CD4-positive, alpha-beta T cell treated with Interferon alpha-2 for 1 hour (primary cell): Measurements from ENCODE around the gene IL17C.
"Not testable (repeated sequence)": the region's sequence is repeated elsewhere in the genome, so short reads cannot be mapped to it uniquely, and the experiment has no call there.

Source experiments
- DNase-seq, 2 donors: peaks; one replicate each; pipeline ENCODE4 v3.0.0-alpha.2; 2020 to 2022

IL17C gene, protein sequence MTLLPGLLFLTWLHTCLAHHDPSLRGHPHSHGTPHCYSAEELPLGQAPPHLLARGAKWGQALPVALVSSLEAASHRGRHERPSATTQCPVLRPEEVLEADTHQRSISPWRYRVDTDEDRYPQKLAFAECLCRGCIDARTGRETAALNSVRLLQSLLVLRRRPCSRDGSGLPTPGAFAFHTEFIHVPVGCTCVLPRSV

DNA sequence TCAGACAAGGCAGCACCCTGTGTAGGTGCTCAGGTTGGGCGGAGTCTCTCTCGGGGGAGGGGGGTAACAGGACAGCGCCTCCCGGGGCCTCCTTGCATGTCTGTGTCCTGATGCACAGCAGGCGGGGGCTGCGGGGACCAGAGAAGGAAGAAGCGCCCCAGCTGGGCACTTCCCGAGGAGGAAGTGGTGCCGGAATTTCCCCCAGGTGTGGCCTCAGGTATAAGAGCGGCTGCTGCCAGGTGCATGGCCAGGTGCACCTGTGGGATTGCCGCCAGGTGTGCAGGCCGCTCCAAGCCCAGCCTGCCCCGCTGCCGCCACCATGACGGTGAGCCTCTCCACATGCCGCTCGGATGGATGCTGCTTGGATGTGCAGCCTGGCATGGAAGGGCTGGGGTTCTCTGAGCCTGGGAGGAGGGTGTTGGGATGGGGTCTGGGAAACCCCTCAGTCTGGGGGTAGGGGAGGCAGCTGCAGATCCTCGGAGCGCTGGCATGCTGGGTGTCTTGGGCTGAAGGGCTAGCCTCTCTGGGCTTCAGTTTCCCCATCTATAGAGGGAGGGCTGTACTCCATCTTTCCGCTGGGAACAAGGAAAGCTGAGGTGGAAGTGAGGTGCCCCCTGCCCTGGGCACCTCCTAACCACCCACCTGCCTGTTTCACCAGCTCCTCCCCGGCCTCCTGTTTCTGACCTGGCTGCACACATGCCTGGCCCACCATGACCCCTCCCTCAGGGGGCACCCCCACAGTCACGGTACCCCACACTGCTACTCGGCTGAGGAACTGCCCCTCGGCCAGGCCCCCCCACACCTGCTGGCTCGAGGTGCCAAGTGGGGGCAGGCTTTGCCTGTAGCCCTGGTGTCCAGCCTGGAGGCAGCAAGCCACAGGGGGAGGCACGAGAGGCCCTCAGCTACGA lies at the start of gene IL17C:
IL17C (plus strand) TSS at position 250 of the 908 bp plus-strand sequence; CDS start at position 320, 70 bp downstream.
- peak; percentile 21 to 49 for DNase-seq

DNA sequence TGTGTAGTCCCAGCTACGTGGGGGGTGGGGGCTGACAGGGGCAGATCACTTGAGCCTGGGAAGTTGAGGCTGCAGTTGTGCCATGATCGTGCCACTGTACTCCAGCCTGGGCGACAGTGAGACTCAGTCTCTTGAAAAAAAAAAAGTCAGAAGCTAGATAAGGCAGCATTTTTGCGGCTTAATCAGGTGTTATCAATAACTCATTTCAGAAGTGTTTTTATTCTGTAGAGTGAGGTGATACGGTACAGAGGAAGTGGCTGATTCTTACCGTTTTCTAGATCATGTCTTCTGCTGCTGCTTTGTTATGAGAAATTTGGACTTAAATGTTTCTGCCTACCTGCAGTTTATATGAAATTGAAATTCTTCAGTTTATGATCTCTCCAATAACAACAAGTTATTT lies 49.6 kb upstream of the IL17C start:
- peak in 1 of 2 donors; percentile 15 for DNase-seq

DNA sequence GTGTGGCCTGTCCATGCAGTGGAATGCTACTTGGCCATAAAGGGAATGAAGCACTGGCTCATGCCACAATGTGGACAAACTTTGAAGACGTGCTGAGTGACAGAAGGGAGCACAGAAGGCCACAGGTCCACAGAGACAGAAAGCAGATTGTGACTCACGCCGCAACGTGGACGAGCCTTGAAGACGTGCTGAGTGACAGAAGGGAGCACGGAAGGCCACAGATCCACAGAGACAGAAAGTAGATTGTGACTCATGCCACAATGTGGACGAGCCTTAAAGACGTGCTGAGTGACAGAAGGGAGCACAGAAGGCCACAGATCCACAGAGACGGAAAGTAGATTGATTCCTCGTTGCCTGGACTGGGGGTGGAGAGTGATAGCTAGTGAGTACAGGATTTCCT lies 48.9 kb upstream of the IL17C start:
- no peak for DNase-seq

DNA sequence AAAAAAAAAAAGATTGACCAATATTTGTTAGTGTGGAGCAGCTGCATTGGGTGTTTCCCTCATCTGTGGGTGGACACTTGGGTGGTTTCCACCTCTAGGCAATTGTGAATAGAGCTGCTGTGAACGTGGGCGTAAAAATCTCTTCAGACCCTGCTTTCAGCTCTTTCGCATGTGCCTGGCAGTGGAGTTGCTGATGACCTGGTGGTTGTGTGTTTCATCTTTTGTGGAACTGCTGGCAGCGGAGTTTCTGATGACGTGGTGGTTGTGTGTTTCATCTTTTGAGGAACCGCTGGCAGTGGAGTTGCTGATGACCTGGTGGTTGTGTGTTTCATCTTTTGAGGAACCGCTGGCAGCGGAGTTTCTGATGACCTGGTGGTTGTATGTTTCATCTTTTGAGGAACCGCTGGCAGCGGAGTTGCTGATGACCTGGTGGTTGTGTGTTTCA lies 46.8 kb upstream of the IL17C start:
- DNase-seq: peak; percentile 16 to 58

DNA sequence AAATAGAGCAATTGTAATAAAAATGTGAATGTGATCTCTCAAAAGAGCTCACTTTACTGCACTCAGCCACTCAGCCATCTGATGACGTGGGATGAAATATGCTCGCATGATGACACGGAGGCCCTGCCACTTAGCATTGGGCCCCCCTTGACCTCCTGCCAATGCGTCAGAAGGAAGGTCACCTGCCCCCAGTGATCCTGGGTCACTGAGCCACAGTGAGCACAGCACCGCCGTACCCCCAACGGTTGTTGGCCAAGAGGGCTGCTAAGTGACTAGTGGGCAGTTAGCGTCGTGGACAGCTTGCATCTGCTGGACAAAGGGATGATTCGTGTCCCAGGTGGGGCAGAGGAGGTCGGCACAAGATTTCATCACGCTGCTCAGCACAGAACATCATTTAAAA lies 45.3 kb upstream of the IL17C start:
- no peak for DNase-seq

DNA sequence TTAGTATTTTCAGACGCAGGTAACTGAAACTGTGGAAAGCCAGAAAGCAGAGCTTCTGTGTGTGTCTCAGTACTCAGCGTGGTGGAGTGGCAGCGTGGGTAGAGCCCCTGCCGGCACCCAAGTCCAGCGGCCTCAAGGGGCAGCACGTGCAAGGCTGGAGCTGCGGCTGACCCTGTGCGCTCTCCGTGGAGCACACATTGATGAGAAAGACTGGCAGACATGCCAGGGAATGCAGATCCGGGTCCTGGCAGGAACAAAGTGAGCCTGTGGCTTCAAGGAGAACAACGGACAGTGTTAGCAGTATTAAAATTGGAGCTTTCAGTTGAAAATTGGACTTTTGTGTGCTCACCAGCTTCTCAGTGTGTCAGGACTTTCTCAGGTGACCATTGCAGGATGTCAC lies 44.9 kb upstream of the IL17C start:
- DNase-seq: no peak

DNA sequence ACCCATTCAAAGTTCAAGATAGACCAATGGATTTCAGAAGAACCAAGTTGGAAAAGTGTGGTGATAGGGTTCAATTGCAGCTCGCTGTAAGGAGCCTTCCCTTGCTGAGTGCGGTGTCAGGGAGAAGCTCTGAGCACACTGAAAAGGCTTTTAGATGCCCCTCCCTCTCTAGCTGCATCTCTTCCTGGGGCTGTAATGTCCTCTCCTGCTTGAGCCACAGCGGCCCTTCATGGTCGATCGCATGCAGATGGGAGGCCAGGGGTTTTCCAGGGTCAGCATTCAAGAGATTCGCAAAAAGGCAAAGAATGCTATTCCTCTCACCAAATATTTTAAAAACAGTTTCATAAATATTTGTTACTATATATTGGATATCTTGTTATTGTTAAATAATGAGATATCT lies 44.5 kb upstream of the IL17C start:
- no peak for DNase-seq

DNA sequence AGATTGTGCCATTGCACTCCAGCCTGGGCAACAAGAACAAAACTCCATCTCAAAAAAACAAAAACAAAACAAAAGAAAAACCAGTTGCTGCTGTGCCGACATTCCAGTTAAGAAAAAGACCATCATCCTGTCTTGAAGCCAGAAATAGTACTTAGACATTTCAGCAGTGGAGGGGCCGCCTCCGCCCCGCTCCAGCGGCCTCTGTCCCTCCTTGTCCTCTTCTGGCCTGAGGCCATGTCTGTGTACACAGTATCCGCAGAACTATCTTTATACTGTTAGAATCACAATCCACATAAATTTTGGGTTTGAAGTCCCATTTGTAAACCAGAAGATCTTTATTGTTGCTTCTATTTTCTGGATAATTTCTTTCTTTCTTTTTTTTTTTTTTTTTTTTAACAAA lies 43.3 kb upstream of the IL17C start:
- DNase-seq: no peak

DNA sequence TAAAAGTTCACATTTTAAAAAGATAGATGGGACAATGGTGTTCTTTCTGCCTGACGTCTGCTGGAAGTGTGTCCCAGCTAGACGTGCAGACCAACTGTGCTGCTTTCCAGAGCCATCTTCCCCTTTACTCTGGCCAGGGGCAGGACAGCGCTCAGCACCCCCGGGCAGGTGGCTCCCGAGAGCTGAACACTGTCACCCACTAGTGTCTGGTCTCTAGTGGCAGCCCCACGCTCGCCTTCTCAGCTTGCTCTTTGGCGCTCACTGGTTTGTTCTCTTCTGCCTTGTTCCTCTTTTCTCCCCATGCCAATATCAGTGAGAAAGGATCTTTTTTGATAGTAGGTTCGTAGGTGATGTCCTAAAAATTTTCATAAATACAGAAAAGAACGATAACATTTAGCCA lies 42.5 kb upstream of the IL17C start:
- DNase-seq: no peak

DNA sequence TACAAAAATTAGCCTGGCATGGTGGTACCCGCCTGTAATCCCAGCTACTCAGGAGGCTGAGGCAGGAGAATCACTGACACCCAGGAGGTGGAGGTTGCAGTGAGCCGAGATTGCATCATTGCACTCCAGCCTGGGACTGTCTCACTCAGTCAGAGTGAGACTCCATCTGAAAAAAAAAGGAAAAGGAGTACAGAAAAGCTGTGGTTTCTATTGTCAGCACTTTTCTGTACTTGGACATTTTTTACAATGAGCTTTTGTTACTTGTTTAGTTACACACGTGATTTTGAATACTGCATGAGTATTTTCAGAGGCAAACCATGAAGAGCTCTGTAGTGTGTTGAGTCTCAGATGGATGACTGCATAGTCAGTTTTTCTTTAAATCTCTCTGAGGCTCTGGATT lies 41.9 kb upstream of the IL17C start:
- DNase-seq: no peak

DNA sequence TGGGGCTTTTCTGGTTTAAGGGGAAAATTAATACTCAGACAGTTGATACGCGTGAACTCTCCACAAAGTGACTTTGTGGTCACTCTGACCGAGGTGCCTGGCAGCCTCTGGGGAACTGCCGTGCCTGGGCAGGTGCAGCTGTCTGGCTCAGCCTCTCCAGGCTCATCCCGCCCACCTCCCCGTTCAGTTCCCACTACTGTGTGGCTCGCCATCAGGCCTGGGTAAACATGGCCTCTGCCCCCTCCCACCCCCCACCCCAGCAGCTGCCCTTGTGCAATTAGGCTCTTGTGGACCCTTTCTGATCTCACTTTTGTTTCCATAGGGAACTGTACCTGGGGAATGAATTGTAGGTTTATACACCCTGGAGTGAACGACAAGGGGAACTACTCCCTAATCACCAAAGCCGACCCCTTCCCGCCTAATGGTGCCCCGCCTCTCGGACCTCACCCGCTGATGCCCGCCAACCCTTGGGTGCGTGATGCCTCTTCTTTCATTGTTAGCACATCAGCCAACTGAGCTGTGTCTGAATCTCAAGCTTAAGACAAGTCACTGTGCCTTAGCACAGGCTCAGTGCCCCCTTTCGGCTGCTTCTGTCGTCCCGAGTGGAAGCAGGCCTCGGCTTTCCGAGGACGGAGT lies 40.4 kb upstream of the IL17C start:
- DNase-seq: no peak

DNA sequence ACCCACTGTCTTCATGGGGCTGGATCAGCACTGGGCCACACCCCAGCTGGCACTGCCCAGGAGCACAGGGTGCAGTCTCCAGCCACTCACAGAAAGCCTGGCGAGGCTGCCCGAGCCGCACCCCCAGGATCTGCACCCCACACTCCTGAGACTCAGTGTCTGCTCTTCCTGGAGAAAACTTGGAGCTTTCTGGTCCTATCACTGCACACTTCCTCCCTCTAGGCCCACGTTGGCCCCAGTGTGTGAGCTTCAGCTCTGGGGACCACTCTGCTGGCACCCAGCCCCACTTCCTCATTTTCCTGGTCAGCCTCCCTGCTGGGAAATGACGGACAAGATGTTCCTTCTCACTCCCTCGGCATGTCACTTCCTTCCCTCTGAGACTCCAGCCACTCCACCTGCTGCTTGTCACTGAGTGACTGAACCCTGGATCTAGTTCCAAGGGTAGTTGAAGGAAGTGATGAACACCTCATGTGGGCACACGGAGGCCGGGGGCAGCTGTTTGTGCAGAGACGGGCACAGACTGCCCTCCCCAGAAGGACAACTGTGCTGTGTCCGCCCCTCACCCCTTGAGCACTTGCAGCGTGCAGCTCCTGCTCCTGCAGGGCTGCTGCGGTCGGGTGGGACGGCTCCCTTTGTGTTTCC lies 39.2 kb upstream of the IL17C start:
- DNase-seq: peak; percentile 18 to 72

DNA sequence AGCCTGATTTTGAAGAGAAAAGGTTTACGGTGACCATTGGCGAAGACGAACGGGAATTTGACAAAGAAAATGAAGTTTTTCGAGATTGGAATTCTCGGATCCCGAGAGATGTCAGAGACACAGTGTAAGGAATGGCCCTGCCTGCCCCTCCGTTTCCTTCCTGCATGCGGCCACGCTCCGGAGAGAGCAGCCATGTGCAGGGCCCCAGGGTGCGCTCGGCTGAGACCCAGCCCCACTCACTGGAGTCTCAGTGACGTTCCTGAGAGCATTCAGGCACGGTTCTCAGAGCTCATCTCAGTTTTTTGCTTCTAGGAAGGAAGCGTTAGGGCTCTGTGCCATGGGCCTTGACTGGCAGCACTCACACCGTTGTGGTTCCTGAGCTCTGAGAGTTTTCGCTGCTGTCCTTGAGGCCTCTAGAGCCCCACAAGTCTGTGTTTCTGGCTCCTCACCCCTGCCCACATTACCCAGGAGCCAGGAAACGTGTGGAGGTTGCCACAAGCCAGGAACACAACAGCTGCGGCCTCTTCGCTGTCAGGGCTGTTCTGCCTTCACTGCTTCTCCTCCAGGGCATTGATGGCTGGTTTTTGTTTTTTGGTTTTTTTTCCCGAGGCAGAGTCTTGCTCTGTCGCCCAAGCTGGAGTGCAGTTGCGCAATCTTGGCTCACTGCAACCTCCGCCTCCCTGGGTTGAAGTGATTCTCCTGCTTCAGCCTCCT lies 38.4 kb upstream of the IL17C start:
- DNase-seq: no peak

DNA sequence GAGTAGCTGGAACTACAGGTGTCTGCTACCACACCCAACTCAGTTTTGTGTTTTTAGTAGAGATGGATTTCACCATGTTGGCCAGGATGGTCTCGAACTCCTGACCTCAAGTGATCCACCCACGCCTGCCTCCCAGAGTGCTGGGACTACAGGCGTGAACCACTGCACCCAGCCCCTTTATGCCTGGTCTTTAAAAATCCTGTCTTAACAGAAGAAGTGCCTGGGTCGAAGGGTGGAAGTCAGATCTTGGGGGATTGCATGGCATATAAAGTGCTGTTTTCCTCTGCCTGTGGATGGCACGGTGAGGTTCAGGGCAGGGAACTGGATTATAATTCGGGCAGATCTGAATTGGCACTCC lies 37.9 kb upstream of the IL17C start:
- no peak for DNase-seq

DNA sequence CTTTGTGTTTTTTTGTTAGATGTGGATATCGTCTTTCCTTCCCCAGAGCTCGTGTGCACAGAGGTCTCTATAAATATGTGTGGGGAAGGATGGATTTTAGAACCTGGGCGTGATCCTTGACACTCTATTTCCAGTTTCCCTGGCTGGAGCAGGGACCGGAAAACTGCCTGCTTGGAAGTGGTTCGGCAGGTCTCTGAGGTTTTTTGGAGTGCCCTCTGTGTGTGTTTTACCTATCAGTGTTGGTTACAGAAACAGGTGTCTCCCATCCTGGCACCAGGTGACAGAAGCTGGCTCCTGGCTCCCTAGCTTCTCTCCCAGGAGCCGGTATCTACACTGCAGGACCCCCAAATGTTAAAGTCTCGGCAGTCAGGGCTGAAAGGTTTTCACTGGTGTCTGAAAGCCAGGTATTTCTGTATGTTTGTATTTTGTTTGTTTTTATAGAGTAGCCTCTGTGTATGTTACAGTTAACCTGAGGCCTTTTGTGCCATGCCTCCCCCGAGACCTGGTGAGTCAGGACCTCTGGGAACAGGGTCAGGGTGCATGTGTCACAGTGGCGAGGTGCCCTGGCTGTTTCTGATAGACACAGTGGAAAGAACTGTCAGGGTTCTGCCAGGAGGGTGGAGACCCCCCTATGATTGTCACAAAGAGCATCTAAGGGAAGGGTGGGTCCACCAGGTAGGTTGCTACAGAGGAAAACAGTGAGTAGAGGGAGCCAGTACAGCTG lies 36.9 kb upstream of the IL17C start:
- no peak for DNase-seq

DNA sequence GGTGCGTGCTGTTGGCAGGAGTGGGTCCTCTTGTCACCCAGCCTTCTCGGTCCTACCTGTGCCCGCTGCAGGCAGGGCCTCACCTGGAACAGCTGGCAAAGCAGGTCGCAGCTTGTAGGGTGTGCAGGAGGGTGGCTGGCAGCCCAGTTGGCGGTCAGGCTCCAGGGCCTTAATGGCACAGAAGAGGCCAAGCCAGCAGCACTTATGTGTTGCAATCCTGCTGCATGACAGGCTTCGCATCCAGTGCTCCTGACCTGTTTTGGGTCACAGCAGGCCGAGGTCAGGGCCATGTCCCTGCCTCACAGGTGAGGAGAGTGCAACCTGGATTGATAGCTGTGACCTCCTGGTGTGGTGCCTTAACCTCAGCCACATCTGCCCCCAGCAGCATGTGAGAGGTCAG lies 36.3 kb upstream of the IL17C start:
- DNase-seq: no peak

DNA sequence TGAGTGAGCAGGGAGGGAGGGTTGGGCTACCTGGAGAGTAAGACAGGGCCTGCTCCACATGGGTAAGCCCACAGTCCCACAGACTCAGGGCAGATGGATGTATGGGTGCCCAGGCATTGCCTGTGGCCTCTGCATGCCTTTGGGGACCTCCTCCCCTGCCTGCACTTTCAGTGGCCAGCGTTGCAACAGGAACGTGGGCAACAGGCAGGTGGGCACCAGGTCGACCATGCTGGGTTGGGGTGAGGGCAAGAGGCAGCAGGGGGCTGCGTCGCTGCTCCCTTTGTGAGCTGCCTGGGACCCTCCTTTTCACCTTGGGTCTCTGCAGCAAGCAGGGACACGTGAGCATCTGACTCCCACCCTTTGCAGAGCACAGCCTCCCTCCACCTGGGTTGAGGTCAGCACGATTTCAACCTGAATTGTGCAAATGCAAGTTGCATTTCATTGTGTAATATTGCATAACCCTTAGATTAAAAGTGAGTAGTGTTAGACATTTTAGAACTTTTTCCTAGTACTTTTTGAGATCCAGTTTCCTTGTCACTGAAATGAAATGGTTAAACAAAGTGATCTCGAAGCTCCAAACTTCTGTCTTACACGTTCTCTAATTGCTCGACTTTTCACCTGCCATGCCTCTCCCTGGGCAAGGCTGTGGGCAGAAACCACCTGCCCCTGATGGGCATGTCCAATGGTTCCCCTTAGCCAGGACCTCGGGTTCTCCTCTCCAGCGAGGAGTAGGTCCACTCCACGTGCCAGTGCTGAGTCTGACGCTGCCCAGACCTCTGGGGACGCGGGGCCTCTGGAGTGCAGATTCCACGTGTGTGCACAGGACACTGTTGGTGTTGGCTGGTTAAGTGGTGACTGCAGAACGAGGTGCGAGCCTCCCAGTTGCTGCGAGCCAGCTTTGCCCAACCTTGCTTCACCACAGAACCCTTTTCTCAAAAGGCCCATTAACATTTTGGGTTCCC lies 32.9 kb upstream of the IL17C start:
- no peak for DNase-seq

DNA sequence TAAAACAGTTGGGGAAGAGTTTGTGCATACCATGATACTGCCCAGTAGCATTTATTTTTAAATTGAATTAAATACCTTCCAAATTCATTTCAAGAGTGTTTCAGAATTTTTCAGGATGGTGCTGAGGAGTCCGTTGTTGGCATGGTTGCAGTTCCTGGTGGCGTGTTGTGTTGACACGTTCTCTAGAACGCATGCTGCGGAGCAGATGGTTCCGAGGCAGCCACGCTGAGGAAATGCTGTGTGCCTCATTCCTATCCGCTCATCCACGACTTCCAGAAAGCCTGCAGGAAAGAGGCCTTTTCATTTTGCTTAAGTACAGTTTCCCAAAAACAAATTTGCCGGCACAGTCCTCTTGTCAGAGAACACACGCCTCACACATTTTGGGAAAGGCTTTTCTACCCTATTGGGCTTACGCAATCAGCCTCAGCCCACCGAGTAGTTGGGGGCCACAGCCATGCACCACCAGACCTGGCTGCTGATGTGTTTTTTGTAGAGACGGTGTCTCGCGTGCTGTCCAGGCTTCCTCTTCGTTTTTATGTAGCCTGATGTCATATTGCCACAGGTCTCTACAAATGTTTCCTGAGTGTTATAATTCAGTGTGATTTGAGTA lies 32.1 kb upstream of the IL17C start:
- no peak for DNase-seq

DNA sequence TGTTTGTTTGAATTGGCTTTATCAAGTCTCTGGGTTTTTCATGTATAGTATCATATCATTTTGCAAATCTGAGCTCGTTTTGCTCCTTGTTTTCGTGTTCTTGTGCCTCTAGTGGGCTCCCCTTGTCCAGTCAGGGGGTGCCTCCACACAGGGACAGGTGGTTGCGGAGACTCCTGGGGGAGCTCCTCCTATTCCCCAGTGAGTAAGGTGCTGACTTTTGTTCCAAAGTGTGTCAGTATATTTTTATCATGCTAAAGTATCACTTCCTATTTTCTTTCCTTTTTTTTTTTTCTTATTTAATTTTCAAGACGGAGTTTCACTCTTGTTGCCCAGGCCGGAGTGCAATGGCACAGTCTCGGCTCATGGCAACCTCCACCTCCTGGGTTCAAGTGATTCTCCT lies 30.3 kb upstream of the IL17C start:
- DNase-seq: no peak

DNA sequence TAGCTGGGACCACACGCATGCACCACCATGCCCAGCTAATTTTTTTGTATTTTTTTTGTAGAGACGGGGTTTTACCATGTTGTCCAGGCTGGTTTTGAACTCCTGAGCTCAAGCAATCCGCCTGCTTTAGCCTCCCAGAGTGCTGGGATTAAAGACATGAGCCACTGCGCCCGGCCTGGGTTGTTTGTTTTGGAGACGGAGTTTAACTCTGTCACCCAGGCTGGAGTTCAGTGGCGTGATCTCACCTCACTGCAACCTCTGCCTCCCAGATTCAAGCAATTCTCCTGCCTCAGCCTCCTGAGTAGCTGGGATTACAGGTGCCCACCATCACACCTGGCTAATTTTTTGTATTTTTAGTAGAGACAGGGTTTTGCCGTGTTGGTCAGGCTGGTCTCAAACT lies 28.9 kb upstream of the IL17C start:
- not testable (repeated sequence) for DNase-seq
